Liver (tissue), 9 donors: Measurements from ENCODE around the gene CYP2W1. TPM values are rescaled to one million over a fixed set of nuclear protein-coding genes. Genes with fewer than 3 reads are reported as not detected.

Source experiments
- DNase-seq: peaks from one replicate; pipeline ENCODE4 v3.0.0-alpha.2; 2017; ENCODE audit warnings: low spot score
- H3K27ac ChIP-seq, 2 donors: one replicate each; pipeline ENCODE4 v1.7.0; 2013; ENCODE audit warnings: inconsistent platforms in 2 of 2, low read length in 2 of 2, control low read depth in 1 of 2, low read depth in 1 of 2, mild to moderate bottlenecking in 1 of 2
- H3K27me3 ChIP-seq, 4 donors: one replicate each; pipeline versions ENCODE4 v1.6.1 to v1.7.0; 2013; ENCODE audit warnings: low read length in 3 of 4, inconsistent platforms in 1 of 4, mild to moderate bottlenecking in 1 of 4, moderate library complexity in 1 of 4; ENCODE audit not compliant: control insufficient read depth in 4 of 4, insufficient read depth in 4 of 4
- H3K36me3 ChIP-seq, 4 donors: one replicate each; pipeline versions ENCODE4 v1.6.1 to v1.7.0; 2013; ENCODE audit warnings: low read length in 3 of 4, mild to moderate bottlenecking in 3 of 4, low read depth in 1 of 4, moderate library complexity in 1 of 4; ENCODE audit not compliant: control insufficient read depth in 4 of 4, insufficient read depth in 3 of 4
- H3K4me1 ChIP-seq, 4 donors: one replicate each; pipeline versions ENCODE4 v1.6.1 to v1.7.0; 2013; ENCODE audit warnings: low read length in 3 of 4, mild to moderate bottlenecking in 3 of 4, moderate library complexity in 1 of 4; ENCODE audit not compliant: control insufficient read depth in 4 of 4, insufficient read depth in 4 of 4
- H3K4me3 ChIP-seq, 3 donors: one replicate each; pipeline versions ENCODE4 v1.6.1 to v1.7.0; 2013; ENCODE audit warnings: low read length in 3 of 3, control low read depth in 1 of 3, low read depth in 1 of 3, mild to moderate bottlenecking in 1 of 3
- H3K9ac ChIP-seq, 2 donors: one replicate each; pipeline ENCODE4 v1.7.0; 2013; ENCODE audit warnings: low read length in 2 of 2, mild to moderate bottlenecking in 2 of 2, moderate library complexity in 2 of 2, control low read depth in 1 of 2, low read depth in 1 of 2
- H3K9me3 ChIP-seq, 4 donors: one replicate each; pipeline versions ENCODE4 v1.6.1 to v1.7.0; 2013; ENCODE audit warnings: low read length in 3 of 4; ENCODE audit not compliant: control insufficient read depth in 4 of 4
- ATF3 ChIP-seq: IDR thresholded peaks from 2 replicates; pipeline ENCODE4 v1.6.1; 2016; ENCODE audit warnings: antibody characterized with exemption
- EGR1 ChIP-seq, 2 donors: IDR thresholded peaks; 2 replicates each; pipeline ENCODE4 v1.6.1; 2016 to 2018; ENCODE audit warnings: antibody characterized with exemption in 2 of 2, low read depth in 2 of 2
- FOXA1 ChIP-seq: IDR thresholded peaks from 2 replicates; pipeline ENCODE4 v1.6.1; 2016; ENCODE audit warnings: antibody characterized with exemption
- FOXA2 ChIP-seq: IDR thresholded peaks from 2 replicates; pipeline ENCODE4 v1.6.1; 2016; ENCODE audit warnings: antibody characterized with exemption
- GABPA ChIP-seq, 2 donors: IDR thresholded peaks in 1 of 2; conservative IDR thresholded peaks in 1 of 2; 2 replicates each; pipeline ENCODE4 v1.6.1; 2016; ENCODE audit warnings: antibody characterized with exemption in 2 of 2, mild to moderate bottlenecking in 1 of 2, moderate library complexity in 1 of 2
- HNF4A ChIP-seq, 2 donors: conservative IDR thresholded peaks; 2 replicates each; pipeline ENCODE4 v1.6.1; 2016; ENCODE audit warnings: antibody characterized with exemption in 2 of 2, mild to moderate bottlenecking in 2 of 2
- HNF4G ChIP-seq: IDR thresholded peaks from 2 replicates; pipeline ENCODE4 v1.6.1; 2016; ENCODE audit warnings: antibody characterized with exemption
- JUND ChIP-seq, 2 donors: IDR thresholded peaks; 2 replicates each; pipeline ENCODE4 v1.6.1; 2016; ENCODE audit warnings: antibody characterized with exemption in 2 of 2
- MAX ChIP-seq: IDR thresholded peaks from 2 replicates; pipeline ENCODE4 v1.6.1; 2016; ENCODE audit warnings: antibody characterized with exemption
- NR2F2 ChIP-seq: IDR thresholded peaks from 2 replicates; pipeline ENCODE4 v1.6.1; 2016; ENCODE audit warnings: antibody characterized with exemption
- RAD21 ChIP-seq, 2 donors: IDR thresholded peaks; 2 replicates each; pipeline ENCODE4 v1.6.1; 2016; ENCODE audit warnings: antibody characterized with exemption in 2 of 2, mild to moderate bottlenecking in 2 of 2
- RXRA ChIP-seq, 2 donors: IDR thresholded peaks; 2 replicates each; pipeline ENCODE4 v1.6.1; 2017 to 2018; ENCODE audit warnings: antibody characterized with exemption in 2 of 2, mild to moderate bottlenecking in 1 of 2
- SP1 ChIP-seq: IDR thresholded peaks from 2 replicates; pipeline ENCODE4 v1.6.1; 2018; ENCODE audit warnings: antibody characterized with exemption, mild to moderate bottlenecking
- TAF1 ChIP-seq: conservative IDR thresholded peaks from 2 replicates; pipeline ENCODE4 v1.6.1; 2016; ENCODE audit warnings: antibody characterized with exemption, mild to moderate bottlenecking
- YY1 ChIP-seq: IDR thresholded peaks from 2 replicates; pipeline ENCODE4 v1.6.1; 2016; ENCODE audit warnings: antibody characterized with exemption, mild to moderate bottlenecking
- WGBS: extraction: QIAGEN DNeasy Blood & Tissue Kit; methylation state at CpG from one replicate; pipeline ENCODE4 v1.1.7; 2013; 5-methylcytosine and 5-hydroxymethylcytosine counted together
- polyA plus RNA-seq, 2 donors: library from polyadenylated mRNA; stranded (reverse) in 1 of 2; unstranded in 1 of 2; fragments of 200-250 nt in 1 of 2; fragments of >200 nt in 1 of 2; fragmentation: Nextera tagmentation in 1 of 2; extraction: Ambion mirVana in 1 of 2; gene quantifications; one replicate each; pipeline versions ENCODE4 v1.2.1 to v1.2.3, GENCODE V29; 2013 to 2015
- total RNA-seq, 2 donors: library from RNA; depleted of rRNA; stranded (reverse); fragments of >200 nt; gene quantifications; one replicate each; pipeline ENCODE4 v1.2.3, GENCODE V29; 2014
- TF ChIP-seq, protein P1 (sequence below): fragments of 150-350 bp; IDR thresholded peaks from 2 replicates; pipeline ENCODE4 v1.5.1; 2017; ENCODE audit warnings: improper control_type of control experiment, low read depth, low read length; ENCODE audit not compliant: missing input control
- TF ChIP-seq, protein P2 (sequence below): IDR thresholded peaks from 2 replicates; pipeline ENCODE4 v1.6.1; 2016; ENCODE audit warnings: antibody characterized with exemption
- TF ChIP-seq, protein P3 (sequence below): IDR thresholded peaks from 2 replicates; pipeline ENCODE4 v1.6.1; 2016; ENCODE audit warnings: antibody characterized with exemption, mild to moderate bottlenecking
- donor health status: healthy.
- donor health status: healthy.
- donor health status: healthy.
- donor health status: healthy.
- donor health status: healthy.

Gene CYP2W1
- total and polyA plus RNA-seq, 4 donors = 0.28 TPM; not detected in 3

DNA sequence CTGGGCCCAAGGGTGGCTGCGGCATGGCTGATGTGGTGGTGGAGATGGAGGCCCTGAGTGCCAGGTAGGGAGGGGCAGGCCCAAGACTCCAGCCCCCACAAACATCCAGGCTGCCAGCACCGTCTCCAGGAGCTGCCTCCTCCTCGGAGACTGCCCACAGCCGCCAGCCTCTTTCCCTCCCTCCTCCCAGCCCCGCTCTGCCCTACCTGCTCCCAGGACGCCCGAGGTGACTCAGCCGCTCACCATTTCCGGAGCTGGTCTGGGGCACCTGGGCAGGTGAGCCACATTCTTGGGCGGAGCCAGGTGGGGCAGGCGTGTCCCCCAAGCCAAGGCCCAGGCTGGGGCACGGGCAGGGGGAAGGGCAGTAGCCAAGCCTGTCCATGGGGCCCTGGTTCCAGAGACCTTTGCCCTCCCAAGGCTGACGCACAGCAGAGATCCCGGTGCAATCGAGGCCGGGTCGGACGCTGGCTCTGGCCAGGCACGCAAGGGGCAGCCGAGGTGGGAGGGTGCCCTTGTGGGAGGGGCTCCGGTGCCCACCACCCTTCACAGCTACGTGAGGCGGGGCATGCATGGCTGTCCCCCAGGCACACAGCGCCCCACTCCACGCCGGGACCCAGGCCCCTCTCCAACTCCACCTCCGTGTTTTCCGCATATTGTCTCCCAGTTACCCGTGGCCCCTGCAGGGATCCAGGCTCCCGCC lies 37.3 kb upstream of the CYP2W1 start:
- TF ChIP-seq NR2F2 (no peak), FOXA2 (no peak), RAD21 (IDR thresholded peaks at IDR 0.05) (no peak), YY1 (no peak), FOXA1 (no peak), EGR1 (IDR thresholded peaks at IDR 0.05; ENCODE audit: low read depth in 2 of 2) (no peak), JUND (IDR thresholded peaks at IDR 0.05) (no peak), RXRA (IDR thresholded peaks at IDR 0.05) (no peak), TAF1 (no peak), GABPA (IDR thresholded peaks at IDR 0.05 in 1 of 2, conservative IDR thresholded peaks at IDR 0.05 in 1 of 2) (no peak), SP1 (no peak)
- TF ChIP-seq, protein P1, sequence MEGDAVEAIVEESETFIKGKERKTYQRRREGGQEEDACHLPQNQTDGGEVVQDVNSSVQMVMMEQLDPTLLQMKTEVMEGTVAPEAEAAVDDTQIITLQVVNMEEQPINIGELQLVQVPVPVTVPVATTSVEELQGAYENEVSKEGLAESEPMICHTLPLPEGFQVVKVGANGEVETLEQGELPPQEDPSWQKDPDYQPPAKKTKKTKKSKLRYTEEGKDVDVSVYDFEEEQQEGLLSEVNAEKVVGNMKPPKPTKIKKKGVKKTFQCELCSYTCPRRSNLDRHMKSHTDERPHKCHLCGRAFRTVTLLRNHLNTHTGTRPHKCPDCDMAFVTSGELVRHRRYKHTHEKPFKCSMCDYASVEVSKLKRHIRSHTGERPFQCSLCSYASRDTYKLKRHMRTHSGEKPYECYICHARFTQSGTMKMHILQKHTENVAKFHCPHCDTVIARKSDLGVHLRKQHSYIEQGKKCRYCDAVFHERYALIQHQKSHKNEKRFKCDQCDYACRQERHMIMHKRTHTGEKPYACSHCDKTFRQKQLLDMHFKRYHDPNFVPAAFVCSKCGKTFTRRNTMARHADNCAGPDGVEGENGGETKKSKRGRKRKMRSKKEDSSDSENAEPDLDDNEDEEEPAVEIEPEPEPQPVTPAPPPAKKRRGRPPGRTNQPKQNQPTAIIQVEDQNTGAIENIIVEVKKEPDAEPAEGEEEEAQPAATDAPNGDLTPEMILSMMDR = no peak
- H3K4me3 ChIP-seq = no peak overlapping the region
- no peaks in the 10 kb centered on the region for H3K4me1 ChIP-seq
- no peaks in the 10 kb centered on the region for H3K9me3 ChIP-seq
- 63% methylated on average over 30 of the region's 30 CpGs for WGBS
- H3K36me3 ChIP-seq = no peaks in the 10 kb centered on the region
- no peak for DNase-seq
- H3K27me3 ChIP-seq = no peaks in the 10 kb centered on the region
- H3K9ac ChIP-seq = no peak overlapping the region
- H3K27ac ChIP-seq = no peak overlapping the region

GRCh38 chr7:946256-946996 lies 36.6 kb upstream of the CYP2W1 start:
- no peak for TF ChIP-seq YY1
- TF ChIP-seq ATF3 = no peak
- no peak for TF ChIP-seq MAX
- TF ChIP-seq, protein P2, sequence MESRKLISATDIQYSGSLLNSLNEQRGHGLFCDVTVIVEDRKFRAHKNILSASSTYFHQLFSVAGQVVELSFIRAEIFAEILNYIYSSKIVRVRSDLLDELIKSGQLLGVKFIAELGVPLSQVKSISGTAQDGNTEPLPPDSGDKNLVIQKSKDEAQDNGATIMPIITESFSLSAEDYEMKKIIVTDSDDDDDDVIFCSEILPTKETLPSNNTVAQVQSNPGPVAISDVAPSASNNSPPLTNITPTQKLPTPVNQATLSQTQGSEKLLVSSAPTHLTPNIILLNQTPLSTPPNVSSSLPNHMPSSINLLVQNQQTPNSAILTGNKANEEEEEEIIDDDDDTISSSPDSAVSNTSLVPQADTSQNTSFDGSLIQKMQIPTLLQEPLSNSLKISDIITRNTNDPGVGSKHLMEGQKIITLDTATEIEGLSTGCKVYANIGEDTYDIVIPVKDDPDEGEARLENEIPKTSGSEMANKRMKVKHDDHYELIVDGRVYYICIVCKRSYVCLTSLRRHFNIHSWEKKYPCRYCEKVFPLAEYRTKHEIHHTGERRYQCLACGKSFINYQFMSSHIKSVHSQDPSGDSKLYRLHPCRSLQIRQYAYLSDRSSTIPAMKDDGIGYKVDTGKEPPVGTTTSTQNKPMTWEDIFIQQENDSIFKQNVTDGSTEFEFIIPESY = no peak
- TF ChIP-seq RXRA (IDR thresholded peaks at IDR 0.05) = no peak
- TF ChIP-seq, protein P3, sequence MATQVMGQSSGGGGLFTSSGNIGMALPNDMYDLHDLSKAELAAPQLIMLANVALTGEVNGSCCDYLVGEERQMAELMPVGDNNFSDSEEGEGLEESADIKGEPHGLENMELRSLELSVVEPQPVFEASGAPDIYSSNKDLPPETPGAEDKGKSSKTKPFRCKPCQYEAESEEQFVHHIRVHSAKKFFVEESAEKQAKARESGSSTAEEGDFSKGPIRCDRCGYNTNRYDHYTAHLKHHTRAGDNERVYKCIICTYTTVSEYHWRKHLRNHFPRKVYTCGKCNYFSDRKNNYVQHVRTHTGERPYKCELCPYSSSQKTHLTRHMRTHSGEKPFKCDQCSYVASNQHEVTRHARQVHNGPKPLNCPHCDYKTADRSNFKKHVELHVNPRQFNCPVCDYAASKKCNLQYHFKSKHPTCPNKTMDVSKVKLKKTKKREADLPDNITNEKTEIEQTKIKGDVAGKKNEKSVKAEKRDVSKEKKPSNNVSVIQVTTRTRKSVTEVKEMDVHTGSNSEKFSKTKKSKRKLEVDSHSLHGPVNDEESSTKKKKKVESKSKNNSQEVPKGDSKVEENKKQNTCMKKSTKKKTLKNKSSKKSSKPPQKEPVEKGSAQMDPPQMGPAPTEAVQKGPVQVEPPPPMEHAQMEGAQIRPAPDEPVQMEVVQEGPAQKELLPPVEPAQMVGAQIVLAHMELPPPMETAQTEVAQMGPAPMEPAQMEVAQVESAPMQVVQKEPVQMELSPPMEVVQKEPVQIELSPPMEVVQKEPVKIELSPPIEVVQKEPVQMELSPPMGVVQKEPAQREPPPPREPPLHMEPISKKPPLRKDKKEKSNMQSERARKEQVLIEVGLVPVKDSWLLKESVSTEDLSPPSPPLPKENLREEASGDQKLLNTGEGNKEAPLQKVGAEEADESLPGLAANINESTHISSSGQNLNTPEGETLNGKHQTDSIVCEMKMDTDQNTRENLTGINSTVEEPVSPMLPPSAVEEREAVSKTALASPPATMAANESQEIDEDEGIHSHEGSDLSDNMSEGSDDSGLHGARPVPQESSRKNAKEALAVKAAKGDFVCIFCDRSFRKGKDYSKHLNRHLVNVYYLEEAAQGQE = no peak
- TF ChIP-seq SP1 = no peak
- no peak for TF ChIP-seq GABPA (IDR thresholded peaks at IDR 0.05 in 1 of 2, conservative IDR thresholded peaks at IDR 0.05 in 1 of 2)
- TF ChIP-seq HNF4G = no peak
- TF ChIP-seq FOXA1 = no peak
- no peak for TF ChIP-seq TAF1
- no peak for TF ChIP-seq JUND (IDR thresholded peaks at IDR 0.05)
- TF ChIP-seq NR2F2 = no peak
- TF ChIP-seq HNF4A (conservative IDR thresholded peaks at IDR 0.05) = no peak
- no peak for TF ChIP-seq RAD21 (IDR thresholded peaks at IDR 0.05)
- no peak for TF ChIP-seq EGR1 (IDR thresholded peaks at IDR 0.05; ENCODE audit: low read depth in 2 of 2)
- TF ChIP-seq, protein P1 = no peak
- no peaks in the 10 kb centered on the region for H3K9me3 ChIP-seq
- H3K27ac ChIP-seq = no peak overlapping the region
- no peak overlapping the region for H3K9ac ChIP-seq
- H3K4me1 ChIP-seq = no peaks in the 10 kb centered on the region
- H3K27me3 ChIP-seq = no peaks in the 10 kb centered on the region
- DNase-seq = no peak
- WGBS = 68% methylated on average over 29 of the region's 29 CpGs
- H3K4me3 ChIP-seq = no peak overlapping the region
- H3K36me3 ChIP-seq = no peaks in the 10 kb centered on the region
